Activated naive CD8-positive, alpha-beta T cell (primary cell): Measurements from ENCODE around the gene OLFML2A.

Experiments
- H3K27ac Mint-ChIP-seq: one replicate; pipeline ENCODE4 v1.8.0; 2021; ENCODE audit warnings: mixed read lengths
- H3K27me3 Mint-ChIP-seq: one replicate; pipeline ENCODE4 v1.8.0; 2021; ENCODE audit warnings: mixed read lengths
- H3K36me3 Mint-ChIP-seq: one replicate; pipeline ENCODE4 v1.8.0; 2021; ENCODE audit warnings: mixed read lengths
- H3K4me1 Mint-ChIP-seq: one replicate; pipeline ENCODE4 v1.8.0; 2021; ENCODE audit warnings: low read depth, mixed read lengths
- H3K4me3 Mint-ChIP-seq: one replicate; pipeline ENCODE4 v1.8.0; 2021; ENCODE audit warnings: mild to moderate bottlenecking, mixed read lengths
- H3K9me3 Mint-ChIP-seq: one replicate; pipeline ENCODE4 v1.8.0; 2021; ENCODE audit warnings: low read depth, mixed read lengths

OLFML2A gene

GRCh38 chr9:124754289-124754688 is 22.6 kb upstream of the OLFML2A start:
- H3K36me3 Mint-ChIP-seq = no peaks in the 10 kb centered on the region
- H3K4me1 Mint-ChIP-seq = peaks cover 2% of the 10 kb centered on the region
- H3K9me3 Mint-ChIP-seq = no peaks in the 10 kb centered on the region
- no peak overlapping the region for H3K27ac Mint-ChIP-seq
- H3K27me3 Mint-ChIP-seq = peaks cover 52% of the 10 kb centered on the region
- no peak overlapping the region for H3K4me3 Mint-ChIP-seq

- peaks cover 49% of the 10 kb centered on the region for H3K27me3 Mint-ChIP-seq
Measured at GRCh38 chr9:124755061-124755460, 21.9 kb upstream of the OLFML2A start.

GRCh38 chr9:124756011-124756410 is 20.9 kb upstream of the OLFML2A start:
- H3K27me3 Mint-ChIP-seq = peaks cover 51% of the 10 kb centered on the region
- H3K27ac Mint-ChIP-seq = no peak overlapping the region
- H3K4me3 Mint-ChIP-seq = no peak overlapping the region
- peaks cover 2% of the 10 kb centered on the region for H3K4me1 Mint-ChIP-seq
- no peaks in the 10 kb centered on the region for H3K36me3 Mint-ChIP-seq
- H3K9me3 Mint-ChIP-seq = no peaks in the 10 kb centered on the region

More at GRCh38 chr9:124755061-124755460, 21.9 kb upstream of the OLFML2A start:
- H3K9me3 Mint-ChIP-seq = no peaks in the 10 kb centered on the region
- no peak overlapping the region for H3K4me3 Mint-ChIP-seq
- peaks cover 2% of the 10 kb centered on the region for H3K4me1 Mint-ChIP-seq
- no peak overlapping the region for H3K27ac Mint-ChIP-seq
- no peaks in the 10 kb centered on the region for H3K36me3 Mint-ChIP-seq

- Mint-ChIP-seq H3K4me3 (no peak overlapping the region), H3K36me3 (no peaks in the 10 kb centered on the region), H3K27me3 (peaks cover 61% of the 10 kb centered on the region), H3K4me1 (peaks cover 2% of the 10 kb centered on the region), H3K9me3 (no peaks in the 10 kb centered on the region), H3K27ac (no peak overlapping the region)
Measured at GRCh38 chr9:124757616-124758015, 19.3 kb upstream of the OLFML2A start.

GRCh38 chr9:124758061-124758460 is 18.9 kb upstream of the OLFML2A start:
- H3K4me1 Mint-ChIP-seq = peaks cover 2% of the 10 kb centered on the region
- no peaks in the 10 kb centered on the region for H3K9me3 Mint-ChIP-seq

GRCh38 chr9:124758691-124759090 is 18.2 kb upstream of the OLFML2A start:
- H3K27me3 Mint-ChIP-seq = peaks cover 71% of the 10 kb centered on the region
- H3K27ac Mint-ChIP-seq = no peak overlapping the region
- H3K36me3 Mint-ChIP-seq = no peaks in the 10 kb centered on the region
- peaks cover 2% of the 10 kb centered on the region for H3K4me1 Mint-ChIP-seq
- no peak overlapping the region for H3K4me3 Mint-ChIP-seq
- H3K9me3 Mint-ChIP-seq = no peaks in the 10 kb centered on the region

More at GRCh38 chr9:124758061-124758460, 18.9 kb upstream of the OLFML2A start:
- Mint-ChIP-seq H3K4me3 (no peak overlapping the region), H3K27ac (no peak overlapping the region), H3K36me3 (no peaks in the 10 kb centered on the region), H3K27me3 (peaks cover 66% of the 10 kb centered on the region)

GRCh38 chr9:124759327-124759726 is 17.6 kb upstream of the OLFML2A start:
- H3K9me3 Mint-ChIP-seq = no peaks in the 10 kb centered on the region
- peaks cover 2% of the 10 kb centered on the region for H3K4me1 Mint-ChIP-seq
- no peaks in the 10 kb centered on the region for H3K36me3 Mint-ChIP-seq
- peaks cover 70% of the 10 kb centered on the region for H3K27me3 Mint-ChIP-seq
- no peak overlapping the region for H3K4me3 Mint-ChIP-seq
- H3K27ac Mint-ChIP-seq = no peak overlapping the region

- Mint-ChIP-seq H3K27me3 (peaks cover 62% of the 10 kb centered on the region), H3K27ac (no peak overlapping the region), H3K9me3 (no peaks in the 10 kb centered on the region), H3K4me3 (no peak overlapping the region), H3K36me3 (no peaks in the 10 kb centered on the region), H3K4me1 (no peaks in the 10 kb centered on the region)
Measured at GRCh38 chr9:124760719-124761118, 16.2 kb upstream of the OLFML2A start.

GRCh38 chr9:124761196-124761595 is 15.7 kb upstream of the OLFML2A start:
- no peaks in the 10 kb centered on the region for H3K36me3 Mint-ChIP-seq
- no peak overlapping the region for H3K4me3 Mint-ChIP-seq
- H3K4me1 Mint-ChIP-seq = no peaks in the 10 kb centered on the region
- peaks cover 63% of the 10 kb centered on the region for H3K27me3 Mint-ChIP-seq
- H3K9me3 Mint-ChIP-seq = no peaks in the 10 kb centered on the region
- no peak overlapping the region for H3K27ac Mint-ChIP-seq

- Mint-ChIP-seq H3K27me3 (peaks cover 61% of the 10 kb centered on the region), H3K27ac (no peak overlapping the region), H3K4me3 (no peak overlapping the region), H3K4me1 (no peaks in the 10 kb centered on the region), H3K9me3 (no peaks in the 10 kb centered on the region), H3K36me3 (no peaks in the 10 kb centered on the region)
Measured at GRCh38 chr9:124761710-124762109, 15.2 kb upstream of the OLFML2A start.

GRCh38 chr9:124762633-124763032 is 14.3 kb upstream of the OLFML2A start:
- Mint-ChIP-seq H3K36me3 (no peaks in the 10 kb centered on the region), H3K4me1 (no peaks in the 10 kb centered on the region), H3K4me3 (no peak overlapping the region), H3K27ac (no peak overlapping the region), H3K27me3 (peaks cover 60% of the 10 kb centered on the region), H3K9me3 (no peaks in the 10 kb centered on the region)

- Mint-ChIP-seq H3K27ac (no peak overlapping the region), H3K27me3 (peaks cover 66% of the 10 kb centered on the region), H3K36me3 (no peaks in the 10 kb centered on the region), H3K4me1 (peaks cover 9% of the 10 kb centered on the region), H3K9me3 (no peaks in the 10 kb centered on the region), H3K4me3 (no peak overlapping the region)
Measured at GRCh38 chr9:124764774-124765438, 12.0 kb upstream of the OLFML2A start.

- Mint-ChIP-seq H3K27ac (no peak overlapping the region), H3K4me1 (peaks cover 12% of the 10 kb centered on the region)
Measured at GRCh38 chr9:124765439-124765835, 11.5 kb upstream of the OLFML2A start.

GRCh38 chr9:124766326-124766725 is 10.6 kb upstream of the OLFML2A start:
- Mint-ChIP-seq H3K36me3 (no peaks in the 10 kb centered on the region), H3K4me1 (peaks cover 14% of the 10 kb centered on the region), H3K27me3 (peaks cover 60% of the 10 kb centered on the region), H3K4me3 (no peak overlapping the region), H3K9me3 (no peaks in the 10 kb centered on the region), H3K27ac (no peak overlapping the region)

More at GRCh38 chr9:124765439-124765835, 11.5 kb upstream of the OLFML2A start:
- Mint-ChIP-seq H3K27me3 (peaks cover 66% of the 10 kb centered on the region), H3K9me3 (no peaks in the 10 kb centered on the region), H3K4me3 (no peak overlapping the region), H3K36me3 (no peaks in the 10 kb centered on the region)

GRCh38 chr9:124766815-124767554 is 9.9 kb upstream of the OLFML2A start:
- H3K27ac Mint-ChIP-seq = no peak overlapping the region
- H3K4me3 Mint-ChIP-seq = no peak overlapping the region
- H3K9me3 Mint-ChIP-seq = no peaks in the 10 kb centered on the region
- peaks cover 17% of the 10 kb centered on the region for H3K4me1 Mint-ChIP-seq
- H3K36me3 Mint-ChIP-seq = no peaks in the 10 kb centered on the region
- peaks cover 58% of the 10 kb centered on the region for H3K27me3 Mint-ChIP-seq
